Activated CD8-positive, alpha-beta memory T cell treated with anti-CD3 and anti-CD28 coated beads, Interleukin-2, amount 50 U/mL, for 24 hours (primary cell): ENCODE data around the gene SMTN.
"Not testable (repeated sequence)": the region's sequence is repeated elsewhere in the genome, so short reads cannot be mapped to it uniquely, and the experiment has no call there.

Source experiments
- DNase-seq: peaks from one replicate; pipeline ENCODE4 v3.0.0-alpha.2; 2020; ENCODE audit errors: extremely low read depth

Gene SMTN

GRCh38 chr22:31073125-31073524 is 8.0 kb upstream of the SMTN start:
- DNase-seq, result not testable (repeated sequence)

GRCh38 chr22:31073545-31074145 is 7.5 kb upstream of the SMTN start:
- DNase-seq, result not testable (repeated sequence)

DNA sequence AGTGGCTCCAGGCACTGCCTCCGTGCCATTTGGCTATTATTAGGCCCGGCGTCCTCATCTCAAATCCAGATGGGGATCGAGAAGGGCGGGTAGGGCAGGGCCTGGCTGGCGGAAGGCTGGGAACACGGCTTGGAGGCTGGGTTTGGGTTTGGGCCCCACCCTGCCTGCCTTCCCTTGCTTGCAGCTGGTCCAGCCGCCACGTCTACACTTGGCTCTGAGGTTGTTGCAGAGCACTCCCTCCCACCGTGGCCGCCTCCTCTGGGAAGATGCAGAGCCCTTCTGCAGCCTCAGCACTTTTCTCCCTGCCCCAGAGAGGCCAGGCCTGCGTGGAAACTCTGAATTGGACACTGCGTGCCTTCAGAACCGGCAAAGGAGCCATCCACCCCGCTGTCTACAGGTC is 5.2 kb upstream of the SMTN start:
- DNase-seq, result no peak

GRCh38 chr22:31077681-31078080 is 3.4 kb upstream of the SMTN start:
- no peak for DNase-seq

DNA sequence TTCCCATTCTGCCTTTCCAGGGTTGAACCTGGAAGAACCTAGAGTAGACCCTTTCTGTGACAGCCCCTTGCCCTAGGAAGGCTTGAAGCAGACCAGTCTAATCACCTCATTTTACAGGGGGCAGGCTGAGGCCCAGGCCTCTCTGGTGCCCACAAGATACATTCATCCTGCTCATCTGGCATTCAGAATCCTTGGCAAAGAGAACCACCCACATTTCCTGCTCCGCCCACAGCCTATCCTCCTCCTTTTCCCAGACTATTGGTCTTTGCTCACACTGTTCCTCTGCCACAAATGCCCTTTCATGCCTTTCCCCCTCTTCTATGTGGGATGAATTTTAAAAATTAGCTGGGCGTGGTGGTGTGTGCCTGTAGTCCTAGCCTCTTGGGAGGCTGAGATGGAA is 2.7 kb upstream of the SMTN start:
- not testable (repeated sequence) for DNase-seq

DNA sequence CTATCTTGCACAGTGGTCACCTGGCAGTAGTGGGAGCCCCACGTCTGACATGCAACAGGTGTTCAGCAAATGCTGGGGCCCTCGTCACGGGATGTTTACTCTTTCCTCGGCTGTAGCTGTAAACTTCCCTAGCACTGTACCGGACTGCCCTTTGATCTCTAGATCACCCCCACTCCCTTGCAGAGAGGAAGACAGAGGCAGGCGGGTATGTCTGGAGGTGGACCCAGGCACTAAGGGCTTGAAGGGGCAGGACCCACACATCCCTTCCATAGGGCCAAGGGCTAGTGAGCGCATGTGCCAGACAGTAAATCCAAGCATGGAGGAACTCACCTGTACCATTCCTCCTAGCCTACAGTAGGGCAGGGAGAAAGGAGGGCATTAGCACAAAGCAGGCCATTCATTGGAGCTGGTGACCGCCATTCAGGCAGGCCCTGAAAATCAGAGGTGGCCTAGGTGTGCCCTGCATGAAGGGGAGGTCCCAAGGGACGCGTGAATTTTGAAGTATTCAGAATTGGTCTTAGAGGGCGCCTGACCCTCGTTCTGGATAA is 1.9 kb upstream of the SMTN start:
- DNase-seq, result no peak

GRCh38 chr22:31080164-31080847 is 812 bp upstream of the SMTN start:
- DNase-seq, result no peak

DNA sequence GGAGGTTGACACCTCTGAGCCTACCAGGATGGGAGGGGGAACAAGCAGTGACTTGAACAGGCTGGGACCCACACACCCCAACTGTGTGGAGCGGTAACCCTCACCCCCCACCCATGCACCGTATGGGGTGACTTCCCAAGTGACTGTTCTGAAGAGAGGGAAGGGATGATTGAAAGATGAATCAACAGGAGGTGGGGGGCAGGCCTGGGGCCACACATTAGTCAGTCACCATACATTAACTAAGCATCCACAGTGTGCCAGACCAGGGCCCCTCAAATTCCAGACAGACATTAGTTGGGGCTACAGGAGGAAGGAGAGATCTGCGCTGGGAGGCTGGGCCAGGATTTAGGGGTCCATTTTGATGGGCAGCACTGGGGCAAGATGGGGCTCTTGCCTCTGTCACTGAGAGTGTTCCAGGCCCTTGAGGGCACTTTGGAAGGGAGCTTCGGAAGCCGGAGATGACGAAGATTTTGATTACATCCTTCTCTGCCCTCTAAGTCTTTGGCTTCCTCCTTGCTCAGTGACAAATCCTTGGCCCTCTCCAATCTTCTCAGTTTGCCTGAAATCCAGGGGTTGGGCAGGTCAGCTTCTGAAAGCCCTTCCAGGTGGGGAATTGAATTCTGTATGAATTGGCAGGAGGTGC is 966 bp downstream of the SMTN start:
- DNase-seq, result no peak

DNA sequence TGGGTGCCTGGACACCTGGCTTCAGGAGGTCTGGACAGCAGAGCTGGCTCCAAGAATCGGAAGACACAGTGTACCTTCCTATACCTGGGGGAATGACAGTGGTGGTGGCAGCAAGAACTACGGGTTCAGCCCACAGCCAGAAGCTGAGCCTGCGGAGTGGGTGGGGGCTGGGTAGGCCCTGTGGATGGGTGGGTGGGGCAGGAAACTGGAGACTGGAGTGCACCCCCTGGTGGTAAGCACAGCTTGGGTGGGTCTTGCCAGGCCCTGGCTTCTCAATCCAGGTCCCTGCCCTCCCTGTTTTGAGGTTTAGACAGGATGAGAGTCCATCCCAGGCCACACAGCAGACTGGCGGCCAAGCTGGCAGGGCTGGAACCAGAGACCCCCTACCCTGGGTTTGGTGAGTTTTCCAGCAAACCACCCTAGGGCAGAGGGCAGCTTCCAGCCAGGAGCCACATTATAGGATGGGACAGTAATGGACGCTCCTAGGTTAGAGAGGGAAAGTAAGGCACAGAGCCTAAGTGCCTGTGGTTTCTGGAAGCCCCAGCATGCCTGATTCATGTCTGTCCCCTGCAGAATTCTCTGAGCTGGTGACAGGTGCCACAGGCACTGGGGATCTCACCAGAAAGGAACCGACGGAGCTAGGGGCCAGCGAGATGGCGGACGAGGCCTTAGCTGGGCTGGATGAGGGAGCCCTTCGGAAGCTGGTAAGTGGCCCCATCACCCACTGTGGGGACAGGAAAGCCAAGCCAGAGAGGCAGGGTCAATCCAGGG is 1.7 kb downstream of the SMTN start:
- DNase-seq, result no peak

GRCh38 chr22:31083377-31083768 is 2.3 kb downstream of the SMTN start:
- no peak for DNase-seq

- no peak for DNase-seq
Observed at GRCh38 chr22:31083923-31084810, 3.0 kb downstream of the SMTN start.

- peak; percentile 66 for DNase-seq
Observed at GRCh38 chr22:31084811-31085492, 3.8 kb downstream of the SMTN start.

DNA sequence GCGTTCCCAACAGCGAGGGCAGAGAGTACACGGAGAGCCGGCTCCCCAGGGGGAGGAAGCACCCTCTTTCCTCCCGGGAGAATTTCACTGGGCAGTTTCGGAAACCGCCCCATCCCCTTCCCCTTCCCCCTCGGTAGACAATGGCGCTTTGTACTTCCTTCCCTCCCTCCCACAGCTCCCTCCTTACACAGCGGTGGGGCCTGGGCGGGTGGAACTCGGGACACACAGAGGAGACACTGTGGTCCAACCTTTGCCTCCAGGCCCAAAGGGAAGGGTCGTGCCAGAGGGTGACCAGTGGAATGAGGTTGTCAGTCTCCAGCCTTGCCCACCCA is 4.3 kb downstream of the SMTN start:
- no peak for DNase-seq

DNA sequence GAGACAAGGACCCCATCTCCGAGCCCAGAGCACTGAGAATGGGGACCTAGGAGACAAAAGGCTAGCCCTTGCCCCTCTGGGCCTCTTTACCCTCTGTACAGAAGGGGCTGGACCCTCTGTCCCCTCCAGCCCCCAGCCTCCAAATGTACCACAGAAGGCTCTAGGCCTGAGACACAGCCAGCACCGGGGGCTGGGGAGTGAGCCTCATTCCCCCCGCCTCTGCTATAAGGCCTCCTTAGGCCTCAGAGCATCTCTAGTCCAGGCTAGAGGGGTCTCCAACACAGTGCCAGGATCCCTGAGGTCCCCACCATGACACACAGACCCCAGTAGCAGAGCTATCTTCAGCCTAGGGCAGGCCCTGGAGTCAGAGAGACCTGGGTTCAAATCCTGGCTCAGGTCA is 4.8 kb downstream of the SMTN start:
- no peak for DNase-seq

- no peak for DNase-seq
Observed at GRCh38 chr22:31086703-31087330, 5.7 kb downstream of the SMTN start.

DNA sequence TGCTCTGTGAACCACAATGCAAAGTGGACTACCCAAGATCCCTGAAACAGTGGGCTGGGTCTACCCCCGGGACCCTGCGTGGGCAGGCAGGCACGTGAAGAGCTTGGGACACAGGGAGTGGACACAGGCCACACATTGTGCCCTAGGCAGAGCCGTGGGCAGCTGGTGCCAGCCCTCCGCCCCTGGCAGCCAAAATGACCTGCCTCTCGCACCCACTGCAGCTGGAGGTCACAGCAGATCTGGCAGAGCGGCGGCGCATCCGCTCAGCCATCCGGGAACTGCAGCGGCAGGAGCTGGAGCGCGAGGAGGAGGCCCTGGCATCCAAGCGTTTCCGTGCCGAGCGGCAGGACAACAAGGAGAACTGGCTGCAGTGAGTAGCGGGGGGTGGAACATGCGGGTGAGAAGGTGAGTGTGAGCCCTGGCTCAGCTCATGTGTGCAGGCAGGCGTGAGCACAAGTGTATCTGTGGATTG is 6.7 kb downstream of the SMTN start:
- DNase-seq, result no peak

DNA sequence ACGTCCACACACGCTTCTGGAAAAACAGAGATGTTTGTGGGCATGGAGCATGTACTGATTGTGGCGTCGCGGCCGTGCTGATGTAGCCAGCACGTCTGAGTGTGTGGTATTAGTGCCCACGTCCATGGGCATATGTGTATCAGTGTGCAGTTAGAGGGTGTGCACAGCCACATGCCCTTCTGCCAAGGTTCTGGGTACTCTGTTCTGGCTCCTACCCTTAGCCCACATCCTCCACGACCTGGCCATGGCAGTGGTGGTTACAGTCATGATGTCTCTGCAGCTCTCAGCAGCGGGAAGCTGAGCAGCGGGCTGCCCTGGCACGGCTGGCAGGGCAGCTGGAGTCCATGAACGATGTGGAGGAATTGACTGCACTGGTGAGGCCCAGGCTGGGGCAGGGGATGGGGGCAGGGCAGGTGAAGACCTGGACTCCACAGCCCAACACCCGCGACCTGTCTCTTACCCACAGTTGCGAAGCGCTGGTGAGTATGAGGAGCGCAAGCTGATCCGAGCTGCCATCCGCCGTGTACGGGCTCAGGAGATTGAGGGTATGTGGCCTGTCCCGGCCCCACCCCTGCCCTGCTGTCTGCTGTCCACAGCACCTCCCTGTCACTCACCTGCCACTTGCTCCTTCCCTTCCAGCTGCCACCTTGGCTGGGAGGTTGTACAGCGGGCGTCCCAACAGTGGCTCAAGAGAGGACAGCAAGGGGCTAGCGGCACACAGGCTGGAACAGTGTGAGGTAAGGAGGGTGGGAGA is 7.3 kb downstream of the SMTN start:
- DNase-seq, result no peak

DNA sequence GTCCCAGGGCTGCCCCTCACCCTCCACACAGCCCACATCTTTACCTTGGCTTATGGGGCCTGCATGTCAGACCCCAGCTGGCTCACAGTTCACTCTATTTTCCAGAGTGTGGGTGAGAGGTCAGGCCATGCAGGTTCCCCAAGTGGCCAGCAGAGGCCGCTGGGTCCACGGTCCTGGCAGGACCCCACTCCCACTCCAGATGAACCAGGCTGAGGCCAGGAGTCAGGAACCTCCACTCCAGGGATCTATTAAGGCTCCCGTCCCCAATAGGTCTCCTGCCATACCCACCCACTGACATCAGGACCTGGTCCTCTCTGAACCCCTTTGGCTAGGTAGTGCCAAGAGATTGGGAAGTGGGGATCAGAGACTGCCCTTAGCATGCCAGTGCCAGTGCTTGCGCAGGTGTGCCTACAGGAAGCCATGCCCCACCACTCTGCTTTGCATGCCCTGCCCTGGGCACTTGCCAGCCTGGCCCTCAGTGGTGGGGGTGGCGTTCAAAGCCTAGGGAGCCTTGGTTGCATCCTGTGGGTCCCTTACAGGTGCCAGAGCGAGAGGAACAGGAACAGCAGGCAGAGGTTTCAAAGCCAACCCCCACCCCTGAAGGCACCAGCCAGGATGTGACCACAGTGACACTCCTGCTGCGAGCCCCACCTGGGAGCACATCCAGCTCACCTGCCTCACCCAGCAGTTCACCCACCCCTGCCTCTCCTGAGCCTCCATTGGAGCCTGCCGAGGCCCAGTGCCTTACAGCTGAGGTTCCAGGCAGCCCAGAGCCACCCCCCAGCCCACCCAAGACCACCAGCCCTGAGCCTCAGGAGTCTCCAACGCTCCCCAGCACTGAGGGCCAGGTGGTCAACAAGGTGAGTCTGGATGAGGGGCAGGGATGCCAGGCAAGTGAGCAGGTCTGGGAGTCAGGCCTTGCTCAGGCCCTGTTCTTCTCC is 8.3 kb downstream of the SMTN start:
- no peak for DNase-seq
